Measurements from ENCODE around the gene IQSEC1.
A peak's percentile ranks its signal among the peaks of the same experiment; 100 is the strongest.

IQSEC1 gene

GRCh38 chr3:12965999-12966846, 107.0 kb downstream of the IQSEC1 start:
- Histone ChIP-seq H3K36me3 (ENCODE audit: control insufficient read depth, low read depth, low read length) (no peaks in the 10 kb centered on the region), H3K9ac (ENCODE audit: low read length) (peak overlapping the region; percentile 62), H3K27ac (ENCODE audit: low read length) (no peak overlapping the region), H3K9me3 (ENCODE audit: control insufficient read depth, low read depth, low read length) (no peaks in the 10 kb centered on the region), H3K4me3 (ENCODE audit: low read length) (peak overlapping the region; percentile 73), H3K27me3 (ENCODE audit: control insufficient read depth, insufficient read depth, low read length) (peaks cover 22% of the 10 kb centered on the region), H3K4me1 (ENCODE audit: control insufficient read depth, low read depth, low read length) (peaks cover 7% of the 10 kb centered on the region)

- Histone ChIP-seq H3K4me3 (ENCODE audit: low read length) (no peak overlapping the region), H3K27me3 (ENCODE audit: control insufficient read depth, insufficient read depth, low read length) (peaks cover 20% of the 10 kb centered on the region), H3K9ac (ENCODE audit: low read length) (no peak overlapping the region), H3K27ac (ENCODE audit: low read length) (no peak overlapping the region), H3K36me3 (ENCODE audit: control insufficient read depth, low read depth, low read length) (no peaks in the 10 kb centered on the region), H3K9me3 (ENCODE audit: control insufficient read depth, low read depth, low read length) (no peaks in the 10 kb centered on the region), H3K4me1 (ENCODE audit: control insufficient read depth, low read depth, low read length) (peaks cover 10% of the 10 kb centered on the region)
Measured at GRCh38 chr3:12964711-12965612, 108.3 kb downstream of the IQSEC1 start.

GRCh38 chr3:12963922-12964701, 109.1 kb downstream of the IQSEC1 start:
- Histone ChIP-seq H3K4me1 (ENCODE audit: control insufficient read depth, low read depth, low read length) (peaks cover 11% of the 10 kb centered on the region), H3K9ac (ENCODE audit: low read length) (no peak overlapping the region), H3K4me3 (ENCODE audit: low read length) (no peak overlapping the region), H3K27ac (ENCODE audit: low read length) (no peak overlapping the region), H3K27me3 (ENCODE audit: control insufficient read depth, insufficient read depth, low read length) (peaks cover 12% of the 10 kb centered on the region), H3K36me3 (ENCODE audit: control insufficient read depth, low read depth, low read length) (no peaks in the 10 kb centered on the region), H3K9me3 (ENCODE audit: control insufficient read depth, low read depth, low read length) (no peaks in the 10 kb centered on the region)

GRCh38 chr3:12963231-12963896, 109.9 kb downstream of the IQSEC1 start:
- peaks cover 11% of the 10 kb centered on the region for H3K4me1 ChIP-seq (ENCODE audit: control insufficient read depth, low read depth, low read length)
- no peaks in the 10 kb centered on the region for H3K9me3 ChIP-seq (ENCODE audit: control insufficient read depth, low read depth, low read length)
- no peak overlapping the region for H3K9ac ChIP-seq (ENCODE audit: low read length)
- no peak overlapping the region for H3K27ac ChIP-seq (ENCODE audit: low read length)
- H3K4me3 ChIP-seq (ENCODE audit: low read length), result no peak overlapping the region
- H3K27me3 ChIP-seq (ENCODE audit: control insufficient read depth, insufficient read depth, low read length), result peaks cover 5% of the 10 kb centered on the region
- H3K36me3 ChIP-seq (ENCODE audit: control insufficient read depth, low read depth, low read length), result no peaks in the 10 kb centered on the region

GRCh38 chr3:12962292-12962691, 110.9 kb downstream of the IQSEC1 start:
- Histone ChIP-seq H3K36me3 (ENCODE audit: control insufficient read depth, low read depth, low read length) (no peaks in the 10 kb centered on the region), H3K4me1 (ENCODE audit: control insufficient read depth, low read depth, low read length) (peaks cover 8% of the 10 kb centered on the region)

GRCh38 chr3:12961697-12962036, 111.6 kb downstream of the IQSEC1 start:
- H3K4me1 ChIP-seq (ENCODE audit: control insufficient read depth, low read depth, low read length), result peaks cover 8% of the 10 kb centered on the region
- H3K4me3 ChIP-seq (ENCODE audit: low read length), result no peak overlapping the region
- no peaks in the 10 kb centered on the region for H3K27me3 ChIP-seq (ENCODE audit: control insufficient read depth, insufficient read depth, low read length)
- no peaks in the 10 kb centered on the region for H3K9me3 ChIP-seq (ENCODE audit: control insufficient read depth, low read depth, low read length)
- H3K9ac ChIP-seq (ENCODE audit: low read length), result no peak overlapping the region
- H3K36me3 ChIP-seq (ENCODE audit: control insufficient read depth, low read depth, low read length), result no peaks in the 10 kb centered on the region
- H3K27ac ChIP-seq (ENCODE audit: low read length), result no peak overlapping the region

More at GRCh38 chr3:12962292-12962691, 110.9 kb downstream of the IQSEC1 start:
- no peak overlapping the region for H3K9ac ChIP-seq (ENCODE audit: low read length)
- H3K27ac ChIP-seq (ENCODE audit: low read length), result no peak overlapping the region
- H3K27me3 ChIP-seq (ENCODE audit: control insufficient read depth, insufficient read depth, low read length), result no peaks in the 10 kb centered on the region
- H3K9me3 ChIP-seq (ENCODE audit: control insufficient read depth, low read depth, low read length), result no peaks in the 10 kb centered on the region
- H3K4me3 ChIP-seq (ENCODE audit: low read length), result no peak overlapping the region

- Histone ChIP-seq H3K27ac (ENCODE audit: low read length) (no peak overlapping the region), H3K4me3 (ENCODE audit: low read length) (no peak overlapping the region), H3K4me1 (ENCODE audit: control insufficient read depth, low read depth, low read length) (peaks cover 8% of the 10 kb centered on the region), H3K9me3 (ENCODE audit: control insufficient read depth, low read depth, low read length) (no peaks in the 10 kb centered on the region), H3K27me3 (ENCODE audit: control insufficient read depth, insufficient read depth, low read length) (no peaks in the 10 kb centered on the region), H3K9ac (ENCODE audit: low read length) (no peak overlapping the region), H3K36me3 (ENCODE audit: control insufficient read depth, low read depth, low read length) (no peaks in the 10 kb centered on the region)
Measured at GRCh38 chr3:12961007-12961696, 112.1 kb downstream of the IQSEC1 start.

- Histone ChIP-seq H3K4me3 (ENCODE audit: low read length) (no peak overlapping the region), H3K36me3 (ENCODE audit: control insufficient read depth, low read depth, low read length) (no peaks in the 10 kb centered on the region), H3K27me3 (ENCODE audit: control insufficient read depth, insufficient read depth, low read length) (no peaks in the 10 kb centered on the region), H3K9me3 (ENCODE audit: control insufficient read depth, low read depth, low read length) (no peaks in the 10 kb centered on the region), H3K9ac (ENCODE audit: low read length) (no peak overlapping the region), H3K27ac (ENCODE audit: low read length) (no peak overlapping the region), H3K4me1 (ENCODE audit: control insufficient read depth, low read depth, low read length) (peaks cover 8% of the 10 kb centered on the region)
Measured at GRCh38 chr3:12960497-12960896, 112.7 kb downstream of the IQSEC1 start.

GRCh38 chr3:12959838-12960378, 113.3 kb downstream of the IQSEC1 start:
- Histone ChIP-seq H3K27me3 (ENCODE audit: control insufficient read depth, insufficient read depth, low read length) (no peaks in the 10 kb centered on the region), H3K9ac (ENCODE audit: low read length) (no peak overlapping the region), H3K9me3 (ENCODE audit: control insufficient read depth, low read depth, low read length) (no peaks in the 10 kb centered on the region), H3K27ac (ENCODE audit: low read length) (no peak overlapping the region), H3K36me3 (ENCODE audit: control insufficient read depth, low read depth, low read length) (no peaks in the 10 kb centered on the region), H3K4me1 (ENCODE audit: control insufficient read depth, low read depth, low read length) (peaks cover 8% of the 10 kb centered on the region), H3K4me3 (ENCODE audit: low read length) (no peak overlapping the region)

- Histone ChIP-seq H3K4me3 (ENCODE audit: low read length) (no peak overlapping the region), H3K4me1 (ENCODE audit: control insufficient read depth, low read depth, low read length) (peaks cover 8% of the 10 kb centered on the region), H3K36me3 (ENCODE audit: control insufficient read depth, low read depth, low read length) (no peaks in the 10 kb centered on the region), H3K9me3 (ENCODE audit: control insufficient read depth, low read depth, low read length) (no peaks in the 10 kb centered on the region), H3K27ac (ENCODE audit: low read length) (no peak overlapping the region), H3K9ac (ENCODE audit: low read length) (no peak overlapping the region), H3K27me3 (ENCODE audit: control insufficient read depth, insufficient read depth, low read length) (no peaks in the 10 kb centered on the region)
Measured at GRCh38 chr3:12959410-12959809, 113.8 kb downstream of the IQSEC1 start.

Data from iPS-18a (cell line).